Measurements from ENCODE around the gene TLR8. TPM values are rescaled to one million over a fixed set of nuclear protein-coding genes. Genes with fewer than 3 reads are reported as not detected.
A peak's percentile ranks its signal among the peaks of the same experiment; 100 is the strongest.
"Not testable (repeated sequence)": the region's sequence is repeated elsewhere in the genome, so short reads cannot be mapped to it uniquely, and the experiment has no call there.

The TLR8 gene
- total RNA-seq, 1 donor: under 0.01 TPM

GRCh38 chrX:12962041-12962504 lies 55.7 kb downstream of the TLR8 start:
- no peak overlapping the region for H3K4me3 ChIP-seq (ENCODE audit: insufficient read depth, low read length)
- no peaks in the 10 kb centered on the region for H3K9me3 ChIP-seq (ENCODE audit: low read depth, low read length)
- no peak for TF ChIP-seq CTCF (IDR thresholded peaks at IDR 0.05; ENCODE audit: extremely low read depth, low read depth, low read length)
- no peak overlapping the region for H3K27ac ChIP-seq (ENCODE audit: low read depth, low read length)
- no peaks in the 10 kb centered on the region for H3K79me2 ChIP-seq (ENCODE audit: insufficient read depth, low read length)
- no peaks in the 10 kb centered on the region for H4K20me1 ChIP-seq (ENCODE audit: insufficient read depth, low read length)
- H3K36me3 ChIP-seq (ENCODE audit: insufficient read depth, low read length): no peaks in the 10 kb centered on the region
- peaks cover under 1% of the 10 kb centered on the region for H3K4me1 ChIP-seq (ENCODE audit: insufficient read depth, low read length)
- H3K27me3 ChIP-seq (ENCODE audit: insufficient read depth, low read length): no peaks in the 10 kb centered on the region
- no peak for DNase-seq (ENCODE audit: insufficient read length, low spot score, missing footprints)
- H3K4me2 ChIP-seq (ENCODE audit: insufficient read depth, low read length): no peak overlapping the region
- no peak overlapping the region for H2AFZ ChIP-seq (ENCODE audit: low read length)

GRCh38 chrX:12963210-12963850 lies 56.9 kb downstream of the TLR8 start:
- not testable (repeated sequence) for H3K27me3 ChIP-seq (ENCODE audit: insufficient read depth, low read length); H4K20me1 ChIP-seq (ENCODE audit: insufficient read depth, low read length); H3K9me3 ChIP-seq (ENCODE audit: low read depth, low read length); H3K36me3 ChIP-seq (ENCODE audit: insufficient read depth, low read length); H3K4me1 ChIP-seq (ENCODE audit: insufficient read depth, low read length); DNase-seq (ENCODE audit: insufficient read length, low spot score, missing footprints); H3K4me2 ChIP-seq (ENCODE audit: insufficient read depth, low read length); H2AFZ ChIP-seq (ENCODE audit: low read length); H3K27ac ChIP-seq (ENCODE audit: low read depth, low read length); H3K79me2 ChIP-seq (ENCODE audit: insufficient read depth, low read length); H3K4me3 ChIP-seq (ENCODE audit: insufficient read depth, low read length)

DNA sequence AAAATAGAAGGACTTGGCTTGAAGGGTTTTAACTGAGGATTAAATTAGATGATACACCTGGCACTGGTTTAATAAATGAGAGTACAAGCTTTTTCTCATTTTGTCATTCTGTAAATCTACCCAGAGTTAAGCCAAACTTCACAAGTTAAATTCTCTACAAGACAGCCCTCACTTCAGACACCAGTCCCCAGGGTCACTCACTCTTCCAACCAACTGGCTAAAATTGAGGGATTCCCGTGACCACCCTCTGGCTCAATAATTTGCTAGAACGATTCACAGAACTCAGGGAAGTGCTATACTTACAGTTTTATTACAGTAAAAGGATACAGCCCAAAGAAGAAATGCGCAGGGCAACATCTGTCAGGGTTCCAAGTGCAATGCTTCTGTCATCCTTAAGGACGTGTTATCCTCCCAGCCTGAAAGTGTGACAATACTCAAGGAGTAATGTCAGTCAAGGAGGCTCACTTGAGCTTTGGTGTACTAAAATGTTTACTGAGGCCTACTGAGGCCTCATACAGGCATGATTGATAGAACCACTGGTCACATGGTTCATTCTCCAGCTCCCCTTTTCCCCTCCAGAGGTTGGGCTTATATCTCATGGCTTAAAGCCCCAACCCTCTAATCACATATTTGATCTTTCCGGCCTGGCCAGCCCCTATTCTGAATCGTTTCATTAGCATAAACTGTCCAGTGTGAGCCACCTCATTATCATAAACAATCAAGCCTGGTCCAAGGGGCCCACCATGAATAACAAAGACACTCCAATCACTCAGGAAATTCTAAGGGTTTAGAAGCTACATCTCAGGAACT lies 58.9 kb downstream of the TLR8 start:
- no peak overlapping the region for H2AFZ ChIP-seq (ENCODE audit: low read length)
- H3K27me3 ChIP-seq (ENCODE audit: insufficient read depth, low read length): no peaks in the 10 kb centered on the region
- no peaks in the 10 kb centered on the region for H3K36me3 ChIP-seq (ENCODE audit: insufficient read depth, low read length)
- peaks cover under 1% of the 10 kb centered on the region for H3K4me1 ChIP-seq (ENCODE audit: insufficient read depth, low read length)
- TF ChIP-seq CTCF (IDR thresholded peaks at IDR 0.05; ENCODE audit: extremely low read depth, low read depth, low read length): no peak
- H3K9me3 ChIP-seq (ENCODE audit: low read depth, low read length): no peaks in the 10 kb centered on the region
- H3K4me3 ChIP-seq (ENCODE audit: insufficient read depth, low read length): no peak overlapping the region
- H3K79me2 ChIP-seq (ENCODE audit: insufficient read depth, low read length): no peaks in the 10 kb centered on the region
- H3K27ac ChIP-seq (ENCODE audit: low read depth, low read length): no peak overlapping the region
- no peaks in the 10 kb centered on the region for H4K20me1 ChIP-seq (ENCODE audit: insufficient read depth, low read length)
- no peak overlapping the region for H3K4me2 ChIP-seq (ENCODE audit: insufficient read depth, low read length)
- DNase-seq (ENCODE audit: insufficient read length, low spot score, missing footprints): peak; percentile 54

DNA sequence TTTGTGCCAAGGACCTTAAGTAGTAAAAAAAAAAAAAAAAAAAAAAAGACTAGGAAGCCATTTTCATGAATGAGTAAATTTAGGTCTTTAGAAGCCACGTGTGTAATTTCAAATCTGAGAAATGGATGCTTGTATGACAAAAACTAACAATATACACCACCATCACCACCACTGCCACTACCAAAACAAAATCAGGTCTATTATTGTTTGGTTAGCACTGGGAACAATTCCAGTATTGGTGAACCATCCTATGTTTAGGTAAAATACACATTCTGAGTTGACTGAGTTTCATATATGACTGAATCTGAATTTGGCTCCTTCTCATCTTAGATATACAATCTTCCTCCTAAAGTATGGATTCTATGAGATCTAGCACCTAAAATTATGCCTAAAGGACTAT lies 59.7 kb downstream of the TLR8 start:
- Histone ChIP-seq H3K4me2 (ENCODE audit: insufficient read depth, low read length) (no peak overlapping the region), H3K4me1 (ENCODE audit: insufficient read depth, low read length) (peaks cover 5% of the 10 kb centered on the region), H3K27me3 (ENCODE audit: insufficient read depth, low read length) (no peaks in the 10 kb centered on the region), H3K79me2 (ENCODE audit: insufficient read depth, low read length) (no peaks in the 10 kb centered on the region), H3K4me3 (ENCODE audit: insufficient read depth, low read length) (no peak overlapping the region), H3K36me3 (ENCODE audit: insufficient read depth, low read length) (no peaks in the 10 kb centered on the region), H4K20me1 (ENCODE audit: insufficient read depth, low read length) (no peaks in the 10 kb centered on the region), H3K9me3 (ENCODE audit: low read depth, low read length) (no peaks in the 10 kb centered on the region), H3K27ac (ENCODE audit: low read depth, low read length) (no peak overlapping the region), H2AFZ (ENCODE audit: low read length) (no peak overlapping the region)
- no peak for TF ChIP-seq CTCF (IDR thresholded peaks at IDR 0.05; ENCODE audit: extremely low read depth, low read depth, low read length)
- DNase-seq (ENCODE audit: insufficient read length, low spot score, missing footprints): peak; percentile 57

All from osteoblast (primary cell).